H9 (cell line): ENCODE measurements around the gene QSOX2. TPM values are rescaled to one million over a fixed set of nuclear protein-coding genes. Genes with fewer than 3 reads are reported as not detected.

Experiments
- DNase-seq: peaks from one replicate; pipeline ENCODE4 v3.0.0-alpha.2; 2017
- H2AFZ ChIP-seq: one replicate; pipeline ENCODE4 v1.6.1; 2013; ENCODE audit warnings: mild to moderate bottlenecking, low read length, control low read depth, moderate library complexity
- H2AK5ac ChIP-seq: 2 replicates; pipeline ENCODE4 v1.6.1; 2013; ENCODE audit warnings: low read length, control low read depth, mixed read lengths; ENCODE audit not compliant: insufficient read length
- H2BK120ac ChIP-seq: one replicate; pipeline ENCODE4 v1.6.1; 2013; ENCODE audit warnings: low read depth, mild to moderate bottlenecking, low read length, control low read depth, inconsistent platforms; ENCODE audit not compliant: poor library complexity, severe bottlenecking
- H2BK12ac ChIP-seq: 2 replicates; pipeline ENCODE4 v1.6.1; 2013; ENCODE audit warnings: low read length, control low read depth, mixed read lengths, low read depth; ENCODE audit not compliant: insufficient read length
- H2BK15ac ChIP-seq: 2 replicates; pipeline ENCODE4 v1.6.1; 2013; ENCODE audit warnings: low read depth, low read length, control low read depth
- H2BK20ac ChIP-seq: one replicate; pipeline ENCODE4 v1.6.1; 2013; ENCODE audit warnings: low read depth, mild to moderate bottlenecking, low read length, control low read depth, inconsistent platforms; ENCODE audit not compliant: poor library complexity, severe bottlenecking
- H2BK5ac ChIP-seq: 2 replicates; pipeline ENCODE4 v1.6.1; 2013; ENCODE audit warnings: low read length, control low read depth, mixed read lengths; ENCODE audit not compliant: insufficient read length
- H3K14ac ChIP-seq: 2 replicates; pipeline ENCODE4 v1.6.1; 2013; ENCODE audit warnings: low read length, control low read depth; ENCODE audit not compliant: insufficient read depth
- H3K18ac ChIP-seq: 2 replicates; pipeline ENCODE4 v1.6.1; 2013; ENCODE audit warnings: low read depth, mild to moderate bottlenecking, mixed read lengths, low read length, control low read depth; ENCODE audit not compliant: insufficient read length
- H3K23ac ChIP-seq: 2 replicates; pipeline ENCODE4 v1.6.1; 2013; ENCODE audit warnings: low read length, control low read depth, mixed read lengths, low read depth; ENCODE audit not compliant: insufficient read length
- H3K23me2 ChIP-seq: 2 replicates; pipeline ENCODE4 v1.6.1; 2013; ENCODE audit warnings: low read depth, mild to moderate bottlenecking, mixed read lengths, low read length, control low read depth; ENCODE audit not compliant: insufficient read length, poor library complexity, severe bottlenecking
- H3K27ac ChIP-seq: 2 replicates; pipeline ENCODE4 v1.5.1; 2013; ENCODE audit warnings: low read length, control low read depth, mixed read lengths, low read depth; ENCODE audit not compliant: insufficient read length
- H3K27me3 ChIP-seq: 2 replicates; pipeline ENCODE4 v1.6.1; 2013; ENCODE audit warnings: low read length, control low read depth, inconsistent platforms; ENCODE audit not compliant: insufficient read depth
- H3K4ac ChIP-seq: 2 replicates; pipeline ENCODE4 v1.6.1; 2013; ENCODE audit warnings: low read depth, mild to moderate bottlenecking, control low read depth, inconsistent platforms, low read length, moderate library complexity
- H3K4me1 ChIP-seq: 2 replicates; pipeline ENCODE4 v1.6.1; 2013; ENCODE audit warnings: low read length, control low read depth, inconsistent platforms; ENCODE audit not compliant: insufficient read depth
- H3K4me2 ChIP-seq: 2 replicates; pipeline ENCODE4 v1.6.1; 2013; ENCODE audit warnings: low read length, control low read depth, mixed read lengths; ENCODE audit not compliant: insufficient read length, insufficient read depth
- H3K56ac ChIP-seq: 2 replicates; pipeline ENCODE4 v1.6.1; 2013; ENCODE audit warnings: low read depth, mild to moderate bottlenecking, mixed read lengths, low read length, control low read depth; ENCODE audit not compliant: insufficient read length
- H3K79me1 ChIP-seq: 2 replicates; pipeline ENCODE4 v1.6.1; 2013; ENCODE audit warnings: low read depth, mild to moderate bottlenecking, moderate library complexity, low read length, control low read depth, inconsistent platforms; ENCODE audit not compliant: insufficient read depth, poor library complexity, severe bottlenecking
- H3K79me2 ChIP-seq: 2 replicates; pipeline ENCODE4 v1.6.1; 2013; ENCODE audit warnings: low read length, control low read depth, inconsistent platforms; ENCODE audit not compliant: insufficient read depth
- H3K9ac ChIP-seq: 2 replicates; pipeline ENCODE4 v1.6.1; 2013; ENCODE audit warnings: low read length, control low read depth, mixed read lengths; ENCODE audit not compliant: insufficient read length; ENCODE audit errors: extremely low read depth
- H3K9me3 ChIP-seq: one replicate; pipeline ENCODE4 v1.6.1; 2013; ENCODE audit warnings: low read depth, low read length, inconsistent platforms; ENCODE audit not compliant: control insufficient read depth
- H3T11ph ChIP-seq: one replicate; pipeline ENCODE4 v1.6.1; 2013; ENCODE audit warnings: mild to moderate bottlenecking, low read length, control low read depth, inconsistent platforms
- H4K20me1 ChIP-seq: one replicate; pipeline ENCODE4 v1.6.1; 2013; ENCODE audit not compliant: control insufficient read depth, insufficient read length, insufficient read depth
- H4K5ac ChIP-seq: 2 replicates; pipeline ENCODE4 v1.6.1; 2013; ENCODE audit warnings: low read depth, mild to moderate bottlenecking, mixed read lengths, low read length, control low read depth; ENCODE audit not compliant: insufficient read length
- H4K8ac ChIP-seq: replicated peaks from 2 replicates; pipeline ENCODE4 v1.6.1; 2013; ENCODE audit warnings: low read length, control low read depth, mixed read lengths, low read depth; ENCODE audit not compliant: insufficient read length
- H4K91ac ChIP-seq: 2 replicates; pipeline ENCODE4 v1.6.1; 2013; ENCODE audit warnings: low read depth, mild to moderate bottlenecking, moderate library complexity, mixed read lengths, low read length, control low read depth; ENCODE audit not compliant: insufficient read length
- H3K27ac Mint-ChIP-seq, 3 experiments: 2 replicates in 2 of 3; 3 replicates in 1 of 3; pipeline ENCODE4 v1.8.0; 2020 to 2021; ENCODE audit warnings: mixed read lengths in 3 of 3, mild to moderate bottlenecking in 1 of 3, moderate library complexity in 1 of 3
- H3K27me3 Mint-ChIP-seq: 2 replicates; pipeline ENCODE4 v1.8.0; 2021; ENCODE audit warnings: low read depth, mild to moderate bottlenecking, moderate library complexity, mixed read lengths
- H3K36me3 Mint-ChIP-seq, 3 experiments: 2 replicates in 2 of 3; 3 replicates in 1 of 3; pipeline ENCODE4 v1.8.0; 2020 to 2021; ENCODE audit warnings: low read depth in 3 of 3, mixed read lengths in 3 of 3; ENCODE audit not compliant: insufficient read depth in 1 of 3
- H3K4me1 Mint-ChIP-seq, 2 experiments: 2 replicates each; pipeline ENCODE4 v1.8.0; 2020; ENCODE audit warnings: mixed read lengths in 2 of 2
- H3K4me3 Mint-ChIP-seq, 2 experiments: 2 replicates in 1 of 2; 3 replicates in 1 of 2; pipeline ENCODE4 v1.8.0; 2020 to 2021; ENCODE audit warnings: mild to moderate bottlenecking in 2 of 2, mixed read lengths in 2 of 2, moderate library complexity in 1 of 2
- H3K9me3 Mint-ChIP-seq, 2 experiments: 2 replicates in 1 of 2; 3 replicates in 1 of 2; pipeline ENCODE4 v1.8.0; 2020; ENCODE audit warnings: mild to moderate bottlenecking in 2 of 2, mixed read lengths in 2 of 2, moderate library complexity in 1 of 2
- CTCF ChIP-seq: fragments of 200-600 bp; sonication (generic); conservative IDR thresholded peaks from 3 replicates; pipeline ENCODE4 v1.8.0; 2021; ENCODE audit warnings: antibody characterized with exemption, mild to moderate bottlenecking
- WGBS: extraction: QIAGEN DNeasy Blood & Tissue Kit; methylation state at CpG from one replicate; pipeline ENCODE4 v1.1.7; 2013; ENCODE audit warnings: missing lambda C conversion rate, low lambda C conversion rate, mixed read lengths; ENCODE audit not compliant: insufficient read length; ENCODE audit errors: extremely low coverage; 5-methylcytosine and 5-hydroxymethylcytosine counted together
- total RNA-seq: library from RNA; stranded (reverse); gene quantifications from 2 replicates; pipeline ENCODE4 v1.2.1, GENCODE V29; 2021

The QSOX2 gene
- total RNA-seq, 1 experiment from 2014 or later = 25.8 TPM

- no peak overlapping the region for H3K27ac ChIP-seq
- Mint-ChIP-seq H3K27me3 (peaks cover 6% of the 10 kb centered on the region), H3K4me1 (peaks cover 4 to 7% of the 10 kb centered on the region in 2 experiments; a peak in 2 of 4 replicates), H3K9me3 (no peaks in the 10 kb centered on the region), H3K27ac (no peak overlapping the region), H3K36me3 (no peaks in the 10 kb centered on the region), H3K4me3 (no peak overlapping the region)
- H3K18ac ChIP-seq = no peak overlapping the region
- no peak overlapping the region for H3K56ac ChIP-seq
- no peaks in the 10 kb centered on the region for H3K27me3 ChIP-seq
- no peak overlapping the region for H2BK12ac ChIP-seq
- H4K20me1 ChIP-seq = no peaks in the 10 kb centered on the region
- H3K4me1 ChIP-seq = no peaks in the 10 kb centered on the region
- H3K9me3 ChIP-seq = no peaks in the 10 kb centered on the region
- H3K23me2 ChIP-seq = peaks cover 3% of the 10 kb centered on the region
- no peak for DNase-seq
- no peak overlapping the region for H2BK20ac ChIP-seq
- H2AFZ ChIP-seq = no peak overlapping the region
- no peak overlapping the region for H2BK15ac ChIP-seq
- H3K79me2 ChIP-seq = no peaks in the 10 kb centered on the region
- H3K23ac ChIP-seq = no peak overlapping the region
- H4K8ac ChIP-seq = no peak overlapping the region
- no peak overlapping the region for H3K14ac ChIP-seq
- H3K79me1 ChIP-seq = no peaks in the 10 kb centered on the region
- no peak for TF ChIP-seq CTCF
- H4K5ac ChIP-seq = no peak overlapping the region
- H2BK120ac ChIP-seq = no peak overlapping the region
- no peak overlapping the region for H2AK5ac ChIP-seq
- H2BK5ac ChIP-seq = no peak overlapping the region
- no CpG with 5 or more reads among the region's 13 CpGs for WGBS
- no peak overlapping the region for H3K4ac ChIP-seq
- no peak overlapping the region for H4K91ac ChIP-seq
- H3T11ph ChIP-seq = no peak overlapping the region
- no peak overlapping the region for H3K9ac ChIP-seq
- no peak overlapping the region for H3K4me2 ChIP-seq
These were observed 41.4 kb upstream of the QSOX2 start for GRCh38 chr9:136286987-136287379.
